DOHH2 (cell line): Measurements from ENCODE around the gene MEGF11.

Experiments used
- H3F3A ChIP-seq: fragments of 200-600 bp; sonication (generic), shearing (Covaris generic); 2 replicates; pipeline ENCODE4 v1.6.0; 2016; ENCODE audit warnings: antibody characterized with exemption, mild to moderate bottlenecking; ENCODE audit not compliant: control insufficient read depth, insufficient read depth
- H3K27ac ChIP-seq: fragments of 200-600 bp; sonication (generic); 2 replicates; pipeline ENCODE4 v1.5.1; 2014; ENCODE audit warnings: low read depth, mild to moderate bottlenecking, low read length, moderate library complexity
- H3K27me3 ChIP-seq: fragments of 200-600 bp; sonication (generic); 2 replicates; pipeline ENCODE4 v1.6.1; 2014; ENCODE audit warnings: mild to moderate bottlenecking, low read length, mixed read lengths; ENCODE audit not compliant: control insufficient read depth
- H3K36me3 ChIP-seq: fragments of 200-600 bp; sonication (generic); 2 replicates; pipeline ENCODE4 v1.6.1; 2014; ENCODE audit warnings: mild to moderate bottlenecking, low read length, moderate library complexity, mixed read lengths; ENCODE audit not compliant: control insufficient read depth
- H3K4me1 ChIP-seq: fragments of 200-600 bp; sonication (generic); 2 replicates; pipeline ENCODE4 v1.6.1; 2014; ENCODE audit warnings: mild to moderate bottlenecking, low read length, mixed read lengths; ENCODE audit not compliant: control insufficient read depth
- H3K4me2 ChIP-seq: fragments of 200-600 bp; sonication (generic); 2 replicates; pipeline ENCODE4 v1.6.0; 2014; ENCODE audit warnings: mild to moderate bottlenecking, low read length, moderate library complexity
- H3K4me3 ChIP-seq: fragments of 200-600 bp; sonication (generic); 2 replicates; pipeline ENCODE4 v1.5.1; 2014; ENCODE audit warnings: mild to moderate bottlenecking, low read length, mixed read lengths
- H3K79me2 ChIP-seq: fragments of 200-600 bp; sonication (generic); 2 replicates; pipeline ENCODE4 v1.6.1; 2014; ENCODE audit warnings: mild to moderate bottlenecking, low read length, mixed read lengths; ENCODE audit not compliant: control insufficient read depth
- H3K9me2 ChIP-seq: fragments of 200-600 bp; sonication (generic); replicated peaks from 2 replicates; pipeline ENCODE4 v1.6.1; 2014; ENCODE audit warnings: mild to moderate bottlenecking, low read length, mixed read lengths; ENCODE audit not compliant: control insufficient read depth
- H3K9me3 ChIP-seq: fragments of 200-600 bp; sonication (generic); 2 replicates; pipeline ENCODE4 v1.6.1; 2014; ENCODE audit warnings: antibody characterized with exemption, low read length, mixed read lengths; ENCODE audit not compliant: control insufficient read depth, insufficient read depth
- H4K20me1 ChIP-seq: fragments of 200-600 bp; sonication (generic); 2 replicates; pipeline ENCODE4 v1.6.0; 2014; ENCODE audit warnings: low read depth, mild to moderate bottlenecking, antibody characterized with exemption, low read length, moderate library complexity; ENCODE audit not compliant: control insufficient read depth, insufficient read depth
- CTCF ChIP-seq: fragments of 200-600 bp; sonication (generic); IDR thresholded peaks from one replicate; pipeline ENCODE4 v1.5.1; 2014; ENCODE audit warnings: antibody characterized with exemption, mild to moderate bottlenecking, low read depth, low read length; ENCODE audit not compliant: poor library complexity, severe bottlenecking
- EZH2phosphoT487 ChIP-seq: fragments of 200-600 bp; sonication (generic); IDR thresholded peaks from 2 replicates; pipeline ENCODE4 v1.6.1; 2017; ENCODE audit warnings: borderline replicate concordance, mild to moderate bottlenecking, antibody characterized with exemption, low read length, moderate library complexity, mixed read lengths

The MEGF11 gene

GRCh38 chr15:66215811-66216210 lies 37.7 kb downstream of the MEGF11 start:
- no peak overlapping the region for H3K27ac ChIP-seq
- H3K36me3 ChIP-seq, result peaks cover 42% of the 10 kb centered on the region
- peaks cover 45% of the 10 kb centered on the region for H3K4me1 ChIP-seq
- no peaks in the 10 kb centered on the region for H4K20me1 ChIP-seq
- no peak overlapping the region for H3K4me2 ChIP-seq
- H3F3A ChIP-seq, result peaks cover 4% of the 10 kb centered on the region
- TF ChIP-seq EZH2phosphoT487 (no peak), CTCF (no peak)
- peaks cover 97% of the 10 kb centered on the region for H3K79me2 ChIP-seq
- H3K4me3 ChIP-seq, result no peak overlapping the region
- H3K27me3 ChIP-seq, result no peaks in the 10 kb centered on the region
- H3K9me2 ChIP-seq, result no peaks in the 10 kb centered on the region
- H3K9me3 ChIP-seq, result no peaks in the 10 kb centered on the region

GRCh38 chr15:66214246-66214645 lies 39.3 kb downstream of the MEGF11 start:
- H3K9me3 ChIP-seq, result no peaks in the 10 kb centered on the region
- peaks cover 35% of the 10 kb centered on the region for H3K36me3 ChIP-seq
- H3K9me2 ChIP-seq, result no peaks in the 10 kb centered on the region
- H3F3A ChIP-seq, result peaks cover 4% of the 10 kb centered on the region
- no peaks in the 10 kb centered on the region for H3K27me3 ChIP-seq
- no peak overlapping the region for H3K4me2 ChIP-seq
- H3K4me3 ChIP-seq, result no peak overlapping the region
- H3K27ac ChIP-seq, result no peak overlapping the region
- peaks cover 97% of the 10 kb centered on the region for H3K79me2 ChIP-seq
- TF ChIP-seq CTCF (no peak), EZH2phosphoT487 (no peak)
- peaks cover 33% of the 10 kb centered on the region for H3K4me1 ChIP-seq
- H4K20me1 ChIP-seq, result no peaks in the 10 kb centered on the region

DNA sequence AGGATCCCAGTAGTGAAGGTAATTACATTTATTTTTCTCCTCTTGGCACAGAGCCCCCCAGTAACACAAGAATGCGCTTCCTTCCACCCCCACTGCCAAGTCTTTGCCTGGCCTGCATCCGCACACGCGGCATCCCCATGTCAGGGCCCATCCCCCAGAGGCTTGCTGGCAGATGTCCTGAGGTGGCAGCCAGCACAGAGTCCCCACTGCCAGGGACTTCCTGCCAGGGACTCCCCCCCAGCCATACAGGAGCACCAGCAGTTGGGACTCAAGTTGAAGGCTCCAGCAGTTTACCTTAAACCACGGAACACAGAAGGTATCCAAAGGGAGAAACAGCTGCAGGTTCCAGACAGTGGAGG lies 41.0 kb downstream of the MEGF11 start:
- H3K9me3 ChIP-seq, result no peaks in the 10 kb centered on the region
- H3K4me2 ChIP-seq, result no peak overlapping the region
- H3K27me3 ChIP-seq, result no peaks in the 10 kb centered on the region
- H3K36me3 ChIP-seq, result peaks cover 19% of the 10 kb centered on the region
- no peaks in the 10 kb centered on the region for H4K20me1 ChIP-seq
- no peaks in the 10 kb centered on the region; the same call in 1 of the 2 replicates for H3F3A ChIP-seq
- no peaks in the 10 kb centered on the region for H3K9me2 ChIP-seq
- H3K4me1 ChIP-seq, result peaks cover 16% of the 10 kb centered on the region
- H3K4me3 ChIP-seq, result no peak overlapping the region
- TF ChIP-seq EZH2phosphoT487 (no peak), CTCF (no peak)
- peaks cover 94% of the 10 kb centered on the region for H3K79me2 ChIP-seq
- no peak overlapping the region for H3K27ac ChIP-seq
